Peyer's patch (tissue), 4 donors: ENCODE data around the gene TBCD.

Experiments
- CTCF ChIP-seq, 6 experiments: fragments of 450-650 bp in 4 of 6; fragments of 200-600 bp in 2 of 6; sonication (generic) in 1 of 6; IDR thresholded peaks; one replicate each; pipeline ENCODE4 v1.5.1; 2017 to 2019; ENCODE audit warnings: antibody characterized with exemption in 6 of 6, mild to moderate bottlenecking in 3 of 6, moderate library complexity in 1 of 6
- POLR2A ChIP-seq, 2 donors: fragments of 450-650 bp; IDR thresholded peaks; one replicate each; pipeline ENCODE4 v1.5.1; 2017; ENCODE audit warnings: antibody characterized with exemption in 2 of 2, mild to moderate bottlenecking in 2 of 2, moderate library complexity in 2 of 2

DNA sequence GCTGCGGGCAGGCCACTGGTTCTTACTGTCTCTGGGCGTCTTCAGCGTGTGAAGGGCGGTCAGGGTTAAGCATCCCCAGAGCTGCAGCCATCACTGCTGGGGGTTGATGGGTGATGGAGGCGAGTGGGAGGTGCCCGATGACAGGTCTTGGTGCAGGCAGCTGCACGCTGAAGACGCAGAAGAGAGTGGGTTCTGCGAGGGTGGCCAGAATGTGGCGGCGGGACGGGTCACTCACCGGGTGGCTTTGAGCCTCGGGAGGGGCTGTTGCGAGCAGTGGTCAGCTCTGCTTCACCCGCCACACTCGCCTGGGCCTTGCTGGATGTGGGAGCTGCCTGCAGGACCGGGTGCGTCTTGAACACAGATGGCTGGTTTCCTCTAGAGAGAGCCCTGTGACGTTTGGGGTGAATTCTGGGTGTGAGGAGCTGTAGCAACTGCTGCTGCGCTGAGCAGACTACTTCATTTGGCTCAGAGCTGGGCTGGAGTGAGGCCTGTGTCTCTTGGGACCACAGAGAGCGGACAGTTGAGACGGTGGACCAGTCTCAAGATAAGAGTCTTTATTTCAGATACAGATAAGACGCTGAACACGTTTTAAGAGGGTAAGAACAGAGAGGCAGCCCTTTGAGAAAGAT lies 132.6 kb downstream of the TBCD start:
- no peak for TF ChIP-seq CTCF (IDR thresholded peaks at IDR 0.05)
- TF ChIP-seq POLR2A (IDR thresholded peaks at IDR 0.05) = no peak
